GM21447 (cell line): ENCODE data around the gene SRM.
"Not testable (repeated sequence)": the region's sequence is repeated elsewhere in the genome, so short reads cannot be mapped to it uniquely, and the experiment has no call there.

Experiments
- ATAC-seq: cut with Tn5 transposase; IDR thresholded peaks from one replicate; pipeline ENCODE4 v1.9.1; 2021; ENCODE audit not compliant: unreplicated experiment

SRM gene

GRCh38 chr1:11045428-11046269 lies 14.2 kb downstream of the SRM start:
- ATAC-seq, result no peak

GRCh38 chr1:11044849-11045427 lies 14.9 kb downstream of the SRM start:
- no peak for ATAC-seq

DNA sequence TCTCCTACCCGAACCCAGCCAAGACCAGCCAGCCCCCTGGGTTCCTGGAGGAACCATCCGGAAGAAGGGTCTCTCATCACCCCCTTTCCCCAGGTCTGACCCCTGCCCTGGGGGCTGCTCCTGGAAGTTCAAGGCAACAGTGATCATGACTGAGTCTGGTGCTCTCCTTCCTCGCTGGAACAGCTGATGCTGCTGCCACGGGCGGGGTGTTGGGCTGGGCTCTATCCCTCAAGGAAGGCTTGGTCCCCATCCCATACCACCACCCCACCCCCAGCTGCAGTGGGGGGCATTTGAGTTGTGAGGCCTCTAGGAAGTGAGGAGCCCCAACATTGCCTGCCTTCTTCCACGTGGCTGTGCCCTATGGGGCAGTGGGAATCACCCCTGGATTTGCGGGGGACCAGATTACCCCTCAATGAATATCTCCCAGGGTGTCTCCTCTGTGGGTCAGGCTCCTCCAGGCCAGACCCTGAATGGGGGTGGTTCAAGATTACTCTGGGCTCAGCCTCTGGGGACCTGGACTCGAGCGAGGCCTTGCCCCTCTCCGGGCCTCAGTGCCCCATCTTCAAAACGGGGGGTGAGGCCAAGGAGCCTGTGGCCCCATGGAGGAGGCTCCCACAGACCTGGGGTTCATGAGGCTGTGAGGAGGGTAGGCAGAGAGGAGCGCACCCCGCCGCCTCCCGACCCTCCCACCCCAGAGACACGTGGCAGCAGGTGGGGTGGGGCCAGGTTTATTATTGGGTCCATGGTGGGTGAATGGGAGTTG lies 15.6 kb downstream of the SRM start:
- ATAC-seq, result no peak

DNA sequence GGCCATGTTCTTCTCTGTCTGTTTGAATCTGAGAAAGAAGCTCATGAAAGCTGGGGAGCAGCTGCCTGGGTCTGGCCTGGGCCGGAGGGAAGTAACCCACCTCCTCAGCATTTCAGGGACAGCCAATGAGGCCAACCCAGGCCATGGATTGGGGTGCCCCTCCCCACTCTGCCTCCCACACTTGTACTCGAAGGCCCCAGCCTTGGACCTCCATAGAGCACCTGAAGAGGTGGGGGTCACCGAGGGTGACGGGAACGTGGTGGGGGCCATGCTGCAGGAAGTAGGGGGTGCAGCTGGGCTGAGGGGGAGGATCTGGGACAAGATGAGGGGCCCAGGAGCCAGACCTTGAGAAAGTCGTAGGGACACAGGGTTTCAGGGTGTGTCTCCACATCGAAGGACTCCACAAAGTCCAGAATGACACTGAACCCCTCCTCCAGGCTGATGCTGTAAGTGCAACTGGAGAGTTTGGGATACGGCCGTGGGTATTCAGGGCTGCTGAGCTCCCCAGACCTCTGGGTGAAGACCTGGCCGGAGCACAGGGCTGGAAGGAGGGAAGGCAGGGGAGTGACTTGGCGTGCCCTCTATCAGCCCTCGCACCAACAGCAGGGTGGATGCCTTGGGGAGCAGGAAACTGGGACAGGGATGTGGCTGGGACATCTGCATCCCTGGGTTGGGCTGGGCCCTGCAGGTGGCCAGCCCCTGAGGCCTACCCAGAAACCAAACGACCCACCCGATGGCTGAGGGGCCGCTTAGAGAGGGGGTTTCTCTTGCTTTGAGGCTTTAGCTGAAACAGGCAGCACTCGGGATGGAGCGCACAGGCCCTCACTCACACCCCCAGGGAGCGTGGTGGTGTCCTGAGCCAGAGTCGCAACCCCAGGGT lies 16.6 kb downstream of the SRM start:
- ATAC-seq, result no peak

GRCh38 chr1:11042065-11042464 lies 17.8 kb downstream of the SRM start:
- ATAC-seq, result no peak

GRCh38 chr1:11041048-11041447 lies 18.8 kb downstream of the SRM start:
- no peak for ATAC-seq

GRCh38 chr1:11040105-11040429 lies 19.8 kb downstream of the SRM start:
- ATAC-seq, result not testable (repeated sequence)

GRCh38 chr1:11039351-11040104 lies 20.3 kb downstream of the SRM start:
- no peak for ATAC-seq

DNA sequence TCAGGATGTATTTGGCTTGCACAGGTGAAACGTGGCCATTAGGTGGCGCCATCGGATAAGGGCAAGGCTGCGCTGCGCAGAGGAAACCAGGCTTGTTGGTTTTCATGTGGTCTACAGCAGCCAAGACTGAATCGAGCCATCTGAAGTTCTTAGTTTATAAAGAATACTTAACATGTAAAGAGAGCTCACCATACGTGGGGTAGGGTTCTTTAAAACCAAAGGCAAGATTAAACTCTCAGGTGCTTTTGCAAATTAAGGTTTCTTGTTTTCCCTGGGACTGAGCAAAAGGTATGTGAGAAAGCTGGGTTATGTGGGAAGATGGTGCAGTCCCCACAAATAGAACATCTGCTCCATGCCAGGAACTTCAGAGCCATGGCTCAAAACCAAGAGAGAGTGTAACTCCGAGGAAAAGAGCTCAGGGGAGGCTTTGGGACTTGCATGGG lies 22.1 kb downstream of the SRM start:
- ATAC-seq, result no peak

GRCh38 chr1:11037019-11037739 lies 22.6 kb downstream of the SRM start:
- not testable (repeated sequence) for ATAC-seq

- no peak for ATAC-seq
Observed at GRCh38 chr1:11031624-11032262, 28.1 kb downstream of the SRM start.

DNA sequence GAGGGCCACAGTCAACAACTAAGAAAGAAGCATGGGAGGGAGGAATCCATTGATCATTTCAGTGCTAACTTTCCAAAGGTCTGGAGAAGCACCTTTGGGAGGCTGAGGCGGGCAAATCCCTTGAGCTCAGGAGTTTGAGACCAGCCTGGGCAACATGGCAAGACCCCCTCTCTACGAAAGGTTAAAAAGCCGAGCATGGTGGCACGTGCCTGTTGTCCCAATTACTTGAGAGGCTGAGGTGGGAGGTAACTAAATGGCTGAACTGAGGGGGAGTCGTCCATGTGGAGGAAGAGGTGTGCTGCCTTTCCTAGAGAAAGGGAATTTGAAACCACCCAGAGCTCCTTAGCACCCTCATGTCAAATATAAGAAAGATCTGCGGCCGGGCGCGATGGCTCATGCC lies 29.0 kb downstream of the SRM start:
- ATAC-seq, result no peak

DNA sequence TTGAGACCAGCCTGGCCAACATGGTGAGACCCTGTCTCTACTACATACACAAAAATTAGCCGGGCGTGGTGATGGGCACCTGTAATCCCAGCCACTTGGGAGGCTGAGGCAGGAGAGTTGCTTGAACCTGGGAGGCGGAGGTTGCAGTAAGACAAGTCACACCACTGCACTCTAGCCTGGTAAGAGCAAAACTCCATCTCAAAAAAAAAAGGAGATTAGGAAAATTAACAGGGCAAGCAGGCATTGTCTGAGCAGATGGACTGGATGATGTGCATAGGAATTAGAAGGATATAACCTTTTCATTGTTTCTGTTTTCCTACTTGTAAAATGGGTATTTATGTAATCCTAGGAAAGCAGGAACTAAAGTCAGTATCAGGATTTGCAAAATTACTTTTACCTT lies 31.8 kb downstream of the SRM start:
- ATAC-seq, result no peak

- no peak for ATAC-seq
Observed at GRCh38 chr1:11027316-11027715, 32.5 kb downstream of the SRM start.

DNA sequence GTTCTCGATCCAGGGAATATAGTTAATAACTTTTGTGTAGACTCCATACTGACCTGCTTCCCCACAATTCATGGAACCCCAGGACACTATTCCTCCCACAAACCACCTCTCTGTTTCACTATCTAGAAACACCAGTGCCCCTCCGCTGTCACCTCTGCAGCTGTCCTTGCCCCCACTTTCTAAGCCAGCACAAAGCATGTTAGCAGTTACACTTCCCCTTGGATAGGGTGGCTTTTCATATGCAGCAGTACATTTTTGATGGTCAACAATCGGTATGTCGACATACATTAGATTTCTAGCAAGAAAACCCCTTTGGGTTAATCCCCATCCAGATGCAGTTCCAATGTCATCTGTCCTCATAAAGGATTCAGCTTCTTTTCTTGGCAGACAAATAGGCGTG lies 32.9 kb downstream of the SRM start:
- no peak for ATAC-seq

DNA sequence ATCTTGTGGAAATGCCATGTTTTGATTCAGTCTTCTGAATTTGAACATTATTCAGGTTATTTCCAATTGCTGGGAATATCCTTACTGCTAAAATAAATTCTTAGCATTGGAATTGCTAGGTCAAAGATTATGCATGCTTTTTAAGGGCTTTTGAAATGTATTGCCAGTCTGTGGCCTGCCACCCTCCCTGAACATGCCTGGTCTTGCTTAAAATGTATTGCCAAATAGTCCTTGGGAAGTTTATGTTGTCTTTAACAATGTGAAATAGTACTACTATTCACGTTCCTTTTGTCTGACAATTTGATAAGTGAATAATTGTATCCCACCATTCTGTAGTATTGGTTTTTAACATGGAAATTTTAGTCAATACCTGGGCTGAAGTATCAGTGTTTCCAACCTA lies 33.8 kb downstream of the SRM start:
- no peak for ATAC-seq

DNA sequence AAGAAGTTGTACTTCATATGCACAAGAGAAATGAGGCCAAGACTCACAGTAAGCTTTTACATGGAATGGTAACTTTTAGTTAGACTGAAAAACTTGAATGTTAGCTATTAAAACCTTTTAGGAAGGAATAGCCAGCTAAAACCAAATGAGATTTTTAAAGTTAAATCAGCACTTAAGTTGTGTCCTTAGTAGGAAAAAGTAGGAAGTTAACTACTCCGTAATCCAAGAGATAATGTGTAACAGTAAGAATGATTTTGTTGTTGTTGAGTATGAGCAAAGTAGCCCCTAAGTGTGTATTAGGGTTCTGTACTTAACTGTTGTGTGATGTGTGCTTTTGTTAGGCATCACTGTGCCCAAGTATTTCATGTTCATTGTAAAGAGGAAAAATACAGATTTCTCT lies 34.2 kb downstream of the SRM start:
- ATAC-seq, result no peak

DNA sequence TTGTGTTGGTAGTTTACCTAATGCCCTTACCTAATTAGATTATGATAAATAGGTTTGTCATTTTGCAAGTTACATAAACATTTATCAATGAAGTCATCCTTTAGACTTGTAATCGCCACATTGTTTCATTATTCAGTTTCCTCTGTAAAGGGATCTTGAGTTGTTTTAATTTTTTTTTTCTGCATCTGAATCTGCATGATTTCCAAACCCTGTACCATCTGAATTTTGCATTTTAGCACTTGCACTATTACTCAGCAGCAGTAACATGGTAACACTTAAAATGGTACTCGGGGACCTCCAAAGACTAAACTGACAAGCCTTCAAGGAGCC lies 35.0 kb downstream of the SRM start:
- no peak for ATAC-seq

DNA sequence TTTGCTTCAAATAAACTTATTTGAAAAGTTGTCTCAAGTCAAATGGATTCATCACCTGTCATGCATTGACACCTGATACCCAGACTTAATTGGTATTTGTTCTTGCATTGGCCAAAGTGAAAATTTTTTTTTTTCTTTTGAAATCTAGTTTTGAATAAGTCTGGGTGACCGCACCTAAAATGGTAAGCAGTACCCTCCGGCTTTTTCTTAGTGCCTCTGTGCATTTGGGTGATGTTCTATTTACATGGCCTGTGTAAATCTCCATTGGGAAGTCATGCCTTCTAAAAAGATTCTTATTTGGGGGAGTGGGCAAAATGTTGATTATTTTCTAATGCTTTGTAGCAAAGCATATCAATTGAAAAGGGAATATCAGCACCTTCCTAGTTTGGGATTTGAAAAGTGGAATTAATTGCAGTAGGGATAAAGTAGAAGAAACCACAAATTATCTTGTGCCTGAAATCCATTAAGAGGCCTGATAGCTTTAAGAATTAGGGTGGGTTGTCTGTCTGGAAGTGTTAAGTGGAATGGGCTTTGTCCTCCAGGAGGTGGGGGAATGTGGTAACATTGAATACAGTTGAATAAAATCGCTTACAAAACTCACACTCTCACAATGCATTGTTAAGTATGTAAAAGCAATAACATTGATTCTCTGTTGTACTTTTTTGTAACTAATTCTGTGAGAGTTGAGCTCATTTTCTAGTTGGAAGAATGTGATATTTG lies 35.5 kb downstream of the SRM start:
- no peak for ATAC-seq
